Nephron progenitor cell (in vitro differentiated cells): ENCODE data around the gene ZNF747.

Experiments used
- DNase-seq: peaks from one replicate; pipeline ENCODE4 v3.0.0; 2021
- H3K27ac Mint-ChIP-seq: 2 replicates; pipeline ENCODE4 v1.8.0; 2021; ENCODE audit warnings: mild to moderate bottlenecking, moderate library complexity, mixed read lengths
- H3K27me3 Mint-ChIP-seq: 2 replicates; pipeline ENCODE4 v1.8.0; 2021; ENCODE audit warnings: mild to moderate bottlenecking, low read depth, mixed read lengths; ENCODE audit not compliant: poor library complexity
- H3K36me3 Mint-ChIP-seq: 2 replicates; pipeline ENCODE4 v1.8.0; 2021; ENCODE audit warnings: low read depth, mixed read lengths
- H3K4me1 Mint-ChIP-seq: 2 replicates; pipeline ENCODE4 v1.8.0; 2021; ENCODE audit warnings: mixed read lengths
- H3K4me3 Mint-ChIP-seq: 2 replicates; pipeline ENCODE4 v1.8.0; 2021; ENCODE audit warnings: mild to moderate bottlenecking, moderate library complexity, mixed read lengths
- H3K9me3 Mint-ChIP-seq: 2 replicates; pipeline ENCODE4 v1.8.0; 2021; ENCODE audit warnings: mild to moderate bottlenecking, moderate library complexity, mixed read lengths
- TF ChIP-seq, protein P1 (sequence below): fragments of 200-600 bp; sonication (generic); IDR thresholded peaks from 2 replicates; pipeline ENCODE4 v1.5.0; 2021; ENCODE audit warnings: antibody characterized with exemption

ZNF747 gene

DNA sequence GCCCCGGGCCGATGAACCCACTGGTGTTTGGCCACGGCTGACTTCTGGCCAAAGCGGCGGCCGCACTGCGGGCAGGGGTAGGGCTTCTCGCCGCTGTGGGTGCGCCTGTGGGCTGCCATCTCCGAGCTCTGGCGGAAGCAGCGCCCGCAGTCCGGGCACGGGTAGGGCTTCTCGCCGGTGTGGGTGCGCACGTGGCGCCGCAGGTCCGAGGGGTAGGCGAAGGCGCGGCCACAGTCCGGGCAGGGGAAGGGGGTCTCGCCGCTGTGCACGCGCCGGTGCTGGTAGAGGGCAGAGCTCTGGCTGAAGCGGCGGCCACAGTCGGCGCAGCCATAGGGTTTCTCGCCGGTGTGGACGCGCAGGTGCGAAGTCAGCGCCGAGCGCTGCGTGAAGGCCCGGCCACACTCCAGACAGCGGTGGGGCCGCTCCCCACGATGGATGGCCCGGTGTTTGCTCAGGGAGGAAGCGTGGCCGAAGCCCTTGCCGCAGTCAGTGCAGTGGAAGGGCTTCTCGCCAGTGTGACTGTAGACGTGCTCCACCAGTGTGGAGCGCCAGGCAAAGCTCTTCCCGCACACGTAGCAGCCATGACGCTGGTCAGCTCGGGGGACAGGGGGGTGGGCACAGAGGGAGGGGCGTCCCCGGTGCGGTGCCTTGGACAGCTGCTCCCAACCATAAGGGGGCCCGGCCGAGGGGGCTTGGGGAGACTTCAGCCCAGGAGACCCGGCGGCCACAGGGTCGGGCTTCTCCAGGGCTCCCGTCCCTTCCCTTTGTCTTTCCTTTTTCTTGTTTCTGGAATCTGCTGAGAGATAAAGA, 20.9 kb upstream of the ZNF747 start:
- no peak for DNase-seq
- H3K27ac Mint-ChIP-seq, result peak overlapping the region; percentile 78
- H3K4me3 Mint-ChIP-seq, result peak overlapping the region; percentile 70
- peaks cover 25% of the 10 kb centered on the region for H3K36me3 Mint-ChIP-seq
- no peaks in the 10 kb centered on the region for H3K9me3 Mint-ChIP-seq
- peaks cover 7% of the 10 kb centered on the region for H3K27me3 Mint-ChIP-seq
- peaks cover 44% of the 10 kb centered on the region for H3K4me1 Mint-ChIP-seq
- TF ChIP-seq, protein P1, sequence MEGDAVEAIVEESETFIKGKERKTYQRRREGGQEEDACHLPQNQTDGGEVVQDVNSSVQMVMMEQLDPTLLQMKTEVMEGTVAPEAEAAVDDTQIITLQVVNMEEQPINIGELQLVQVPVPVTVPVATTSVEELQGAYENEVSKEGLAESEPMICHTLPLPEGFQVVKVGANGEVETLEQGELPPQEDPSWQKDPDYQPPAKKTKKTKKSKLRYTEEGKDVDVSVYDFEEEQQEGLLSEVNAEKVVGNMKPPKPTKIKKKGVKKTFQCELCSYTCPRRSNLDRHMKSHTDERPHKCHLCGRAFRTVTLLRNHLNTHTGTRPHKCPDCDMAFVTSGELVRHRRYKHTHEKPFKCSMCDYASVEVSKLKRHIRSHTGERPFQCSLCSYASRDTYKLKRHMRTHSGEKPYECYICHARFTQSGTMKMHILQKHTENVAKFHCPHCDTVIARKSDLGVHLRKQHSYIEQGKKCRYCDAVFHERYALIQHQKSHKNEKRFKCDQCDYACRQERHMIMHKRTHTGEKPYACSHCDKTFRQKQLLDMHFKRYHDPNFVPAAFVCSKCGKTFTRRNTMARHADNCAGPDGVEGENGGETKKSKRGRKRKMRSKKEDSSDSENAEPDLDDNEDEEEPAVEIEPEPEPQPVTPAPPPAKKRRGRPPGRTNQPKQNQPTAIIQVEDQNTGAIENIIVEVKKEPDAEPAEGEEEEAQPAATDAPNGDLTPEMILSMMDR, result no peak

DNA sequence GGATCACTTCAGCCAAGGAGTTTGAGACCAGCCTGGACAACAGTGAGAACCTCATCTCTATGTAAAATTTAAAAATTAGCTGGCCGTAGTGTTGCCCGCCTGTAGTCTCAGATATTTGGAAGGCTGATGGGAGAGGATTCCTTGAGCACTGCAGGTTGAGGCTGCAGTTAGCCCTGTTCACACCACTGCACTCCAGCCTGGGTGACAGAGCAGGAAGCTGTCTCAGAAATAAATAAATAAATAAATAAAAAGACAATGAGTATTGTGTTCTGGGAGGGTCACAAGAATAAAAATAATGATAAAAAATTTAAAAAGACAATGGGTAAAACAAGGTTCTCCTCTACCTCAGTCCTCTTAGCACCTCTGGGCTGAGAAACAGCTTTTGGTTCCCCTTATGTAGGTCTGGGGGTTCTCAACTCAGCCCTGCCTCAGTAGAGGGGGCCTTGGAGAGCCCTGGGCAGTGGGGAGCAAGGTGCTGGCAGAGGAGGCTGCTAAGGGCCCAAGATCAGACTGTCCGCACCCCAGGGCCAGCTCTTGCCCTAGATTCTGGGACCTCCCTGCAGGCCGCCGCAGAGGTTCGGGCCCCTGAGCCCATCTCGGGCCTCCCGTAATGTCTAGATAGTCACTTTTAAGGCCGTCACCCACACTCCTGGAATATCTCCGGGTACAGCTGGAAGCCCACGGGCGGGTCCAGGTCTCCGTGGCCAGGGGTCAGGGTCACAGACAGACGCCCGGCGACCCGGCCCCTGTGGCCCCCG, 20.1 kb upstream of the ZNF747 start:
- peaks cover 40% of the 10 kb centered on the region for H3K4me1 Mint-ChIP-seq
- H3K27ac Mint-ChIP-seq, result no peak overlapping the region
- peaks cover 6% of the 10 kb centered on the region for H3K27me3 Mint-ChIP-seq

DNA sequence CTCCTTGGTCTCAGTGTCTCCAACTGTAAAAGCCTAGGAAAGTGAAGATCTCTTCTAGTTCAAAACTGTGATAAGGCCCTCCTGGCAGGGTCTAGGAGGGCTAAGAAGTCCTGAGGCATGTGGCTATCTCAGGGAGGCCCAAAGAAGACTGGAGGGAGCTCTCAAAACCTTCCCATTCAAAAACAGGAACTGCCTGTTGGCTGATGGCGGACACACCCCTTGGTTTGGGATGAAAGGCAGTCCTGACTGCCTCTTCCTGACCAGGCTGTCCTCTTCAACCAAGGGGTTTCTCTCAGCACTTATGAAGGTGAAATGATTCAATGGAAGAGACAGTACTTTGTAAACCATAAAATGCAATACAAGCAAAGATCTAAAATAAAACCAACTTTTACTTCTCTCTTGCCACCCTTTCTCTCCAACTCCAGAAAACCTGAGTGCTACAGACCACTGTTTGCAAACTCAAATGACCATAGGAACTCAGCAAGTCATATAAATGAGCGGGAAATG, 18.8 kb upstream of the ZNF747 start:
- Mint-ChIP-seq H3K9me3 (no peaks in the 10 kb centered on the region), H3K36me3 (peaks cover 25% of the 10 kb centered on the region), H3K27ac (no peak overlapping the region), H3K4me3 (no peak overlapping the region), H3K4me1 (peaks cover 38% of the 10 kb centered on the region), H3K27me3 (no peaks in the 10 kb centered on the region)
- TF ChIP-seq, protein P1, result no peak
- DNase-seq, result no peak

More for the DNA sequence above, 20.1 kb upstream of the ZNF747 start:
- H3K4me3 Mint-ChIP-seq, result no peak overlapping the region
- no peaks in the 10 kb centered on the region for H3K9me3 Mint-ChIP-seq
- peaks cover 25% of the 10 kb centered on the region for H3K36me3 Mint-ChIP-seq
- TF ChIP-seq, protein P1, result no peak
- DNase-seq, result no peak

DNA sequence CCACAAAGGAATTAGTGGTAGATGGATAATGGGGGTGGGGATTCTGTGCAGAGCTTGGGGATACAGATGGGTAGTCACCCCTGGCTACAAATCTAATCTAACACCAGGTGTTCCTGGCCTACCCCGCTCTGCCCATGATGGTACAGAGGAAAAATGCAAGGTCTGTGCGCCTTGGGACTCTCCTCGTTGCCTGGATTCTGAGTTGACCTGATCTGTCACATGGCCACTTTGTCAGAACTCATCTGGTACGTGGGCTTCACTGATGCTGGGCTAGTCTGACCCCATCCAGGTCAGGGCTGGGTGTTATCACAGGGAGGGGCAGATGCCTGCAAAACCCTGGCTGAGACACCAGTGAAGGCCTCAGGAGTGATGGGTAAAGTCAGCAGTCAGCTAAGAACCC, 18.3 kb upstream of the ZNF747 start:
- DNase-seq, result no peak
- Mint-ChIP-seq H3K4me1 (peaks cover 43% of the 10 kb centered on the region), H3K27ac (no peak overlapping the region), H3K9me3 (no peaks in the 10 kb centered on the region), H3K36me3 (peaks cover 25% of the 10 kb centered on the region), H3K4me3 (no peak overlapping the region), H3K27me3 (no peaks in the 10 kb centered on the region)
- TF ChIP-seq, protein P1, result no peak

DNA sequence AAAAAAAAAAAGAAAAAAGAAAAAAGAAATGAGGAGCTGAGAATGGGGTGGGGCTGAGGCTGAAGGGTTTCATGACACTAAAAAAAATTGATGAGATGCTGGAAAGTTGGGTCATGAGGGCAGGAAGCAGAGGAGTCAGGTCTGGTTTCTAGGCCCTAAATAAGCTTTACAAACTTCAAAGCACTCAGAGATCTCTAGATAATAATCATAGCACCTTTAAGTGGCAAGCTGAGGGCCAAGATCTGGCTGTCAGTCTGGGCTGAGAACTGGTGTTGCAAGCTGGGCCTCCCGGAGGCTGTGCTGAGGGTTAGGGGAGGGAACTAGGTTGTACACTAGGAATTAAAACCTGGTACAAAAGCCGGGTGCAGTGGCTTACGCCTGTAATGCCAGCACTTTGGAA, 17.1 kb upstream of the ZNF747 start:
- TF ChIP-seq, protein P1, result no peak
- DNase-seq, result no peak
- Mint-ChIP-seq H3K4me3 (no peak overlapping the region), H3K4me1 (peaks cover 43% of the 10 kb centered on the region), H3K9me3 (no peaks in the 10 kb centered on the region), H3K27ac (no peak overlapping the region), H3K36me3 (peaks cover 25% of the 10 kb centered on the region), H3K27me3 (no peaks in the 10 kb centered on the region)
